ENCODE results near the gene NR1I3.

The NR1I3 gene

GRCh38 chr1:161228032-161228431, 10.0 kb downstream of the NR1I3 start:
- H3K27ac ChIP-seq (ENCODE audit: low read length), result no peak overlapping the region
- H3K4me2 ChIP-seq (ENCODE audit: insufficient read depth, low read length), result peak overlapping the region; percentile 93; the same call in 1 of the 2 replicates
- DNase-seq, result no peak
- TF ChIP-seq CTCF (IDR thresholded peaks at IDR 0.05; ENCODE audit: borderline replicate concordance, extremely low read depth, low read length, poor library complexity, severe bottlenecking), result no peak
- ATAC-seq (ENCODE audit: insufficient read depth, low read depth), result no peak
- H3K4me3 ChIP-seq (ENCODE audit: low read depth in 1 of 2, low read length in 2 of 2), result no peak overlapping the region
- H2AFZ ChIP-seq (ENCODE audit: low read depth, low read length), result no peak overlapping the region
- H3K36me3 ChIP-seq (ENCODE audit: insufficient read depth, low read length), result peaks cover 24% of the 10 kb centered on the region
- H4K20me1 ChIP-seq (ENCODE audit: insufficient read depth, low read length), result 0 out of 2 replicates have a peak, but pooled peaks cover 3% of the 10 kb centered on the region
- H3K9ac ChIP-seq (ENCODE audit: low read depth, low read length), result no peak overlapping the region
- H3K4me1 ChIP-seq (ENCODE audit: insufficient read depth, low read length), result peaks cover 27% of the 10 kb centered on the region
- no peaks in the 10 kb centered on the region for H3K27me3 ChIP-seq (ENCODE audit: insufficient read depth, low read length, poor library complexity)
- H3K79me2 ChIP-seq (ENCODE audit: insufficient read depth, low read length), result peaks cover 13% of the 10 kb centered on the region
- no peaks in the 10 kb centered on the region for H3K9me3 ChIP-seq (ENCODE audit: insufficient read depth, low read length, severe bottlenecking)

- peak overlapping the region; percentile 93 for H3K4me2 ChIP-seq (ENCODE audit: insufficient read depth, low read length)
- 0 out of 2 replicates have a peak, but pooled peaks cover 3% of the 10 kb centered on the region for H4K20me1 ChIP-seq (ENCODE audit: insufficient read depth, low read length)
- DNase-seq, result peak; percentile 84
- H2AFZ ChIP-seq (ENCODE audit: low read depth, low read length), result peak overlapping the region; percentile 98
- H3K4me3 ChIP-seq (ENCODE audit: low read depth in 1 of 2, low read length in 2 of 2), result peak overlapping the region in 1 of 2 experiments; percentile 89; a peak in 2 of 4 replicates
- ATAC-seq (ENCODE audit: insufficient read depth, low read depth), result peak; percentile 61
- H3K27me3 ChIP-seq (ENCODE audit: insufficient read depth, low read length, poor library complexity), result no peaks in the 10 kb centered on the region
- no peak for TF ChIP-seq EZH2 (IDR thresholded peaks at IDR 0.05; ENCODE audit: borderline replicate concordance, low read depth, low read length, severe bottlenecking)
- peak; percentile 91 for TF ChIP-seq CTCF (IDR thresholded peaks at IDR 0.05; ENCODE audit: borderline replicate concordance, extremely low read depth, low read length, poor library complexity, severe bottlenecking)
- H3K4me1 ChIP-seq (ENCODE audit: insufficient read depth, low read length), result peaks cover 27% of the 10 kb centered on the region
- H3K36me3 ChIP-seq (ENCODE audit: insufficient read depth, low read length), result peaks cover 24% of the 10 kb centered on the region
- no peaks in the 10 kb centered on the region for H3K9me3 ChIP-seq (ENCODE audit: insufficient read depth, low read length, severe bottlenecking)
- peaks cover 13% of the 10 kb centered on the region for H3K79me2 ChIP-seq (ENCODE audit: insufficient read depth, low read length)
- H3K27ac ChIP-seq (ENCODE audit: low read length), result peak overlapping the region; percentile 88
- peak overlapping the region; percentile 70 for H3K9ac ChIP-seq (ENCODE audit: low read depth, low read length)
Measured at GRCh38 chr1:161227196-161227871, 10.7 kb downstream of the NR1I3 start.

GRCh38 chr1:161226759-161227158, 11.2 kb downstream of the NR1I3 start:
- H3K27ac ChIP-seq (ENCODE audit: low read length), result peak overlapping the region; percentile 88

More at GRCh38 chr1:161226759-161227158, 11.2 kb downstream of the NR1I3 start:
- Histone ChIP-seq H2AFZ (ENCODE audit: low read depth, low read length) (peak overlapping the region; percentile 98), H3K4me1 (ENCODE audit: insufficient read depth, low read length) (peaks cover 27% of the 10 kb centered on the region), H3K4me3 (ENCODE audit: low read depth in 1 of 2, low read length in 2 of 2) (peak overlapping the region; percentile 72 to 89; a peak in 3 of 4 replicates), H3K36me3 (ENCODE audit: insufficient read depth, low read length) (peaks cover 24% of the 10 kb centered on the region), H4K20me1 (ENCODE audit: insufficient read depth, low read length) (0 out of 2 replicates have a peak, but pooled peaks cover 3% of the 10 kb centered on the region), H3K79me2 (ENCODE audit: insufficient read depth, low read length) (peaks cover 13% of the 10 kb centered on the region), H3K4me2 (ENCODE audit: insufficient read depth, low read length) (peak overlapping the region; percentile 93), H3K9me3 (ENCODE audit: insufficient read depth, low read length, severe bottlenecking) (no peaks in the 10 kb centered on the region), H3K27me3 (ENCODE audit: insufficient read depth, low read length, poor library complexity) (no peaks in the 10 kb centered on the region), H3K9ac (ENCODE audit: low read depth, low read length) (peak overlapping the region; percentile 70)
- ATAC-seq (ENCODE audit: insufficient read depth, low read depth) (no peak), DNase-seq (no peak)
- no peak for TF ChIP-seq EZH2 (IDR thresholded peaks at IDR 0.05; ENCODE audit: borderline replicate concordance, low read depth, low read length, severe bottlenecking)
- TF ChIP-seq CTCF (IDR thresholded peaks at IDR 0.05; ENCODE audit: borderline replicate concordance, extremely low read depth, low read length, poor library complexity, severe bottlenecking), result no peak

Measured in DND-41 (cell line).